ENCODE measurements around the gene CLDN3. TPM values are rescaled to one million over a fixed set of nuclear protein-coding genes. Genes with fewer than 3 reads are reported as not detected.
"Not testable (repeated sequence)": the region's sequence is repeated elsewhere in the genome, so short reads cannot be mapped to it uniquely, and the experiment has no call there.

CLDN3 gene
- total and polyA plus RNA-seq, 2 experiments from 2014 or later, result not detected

DNA sequence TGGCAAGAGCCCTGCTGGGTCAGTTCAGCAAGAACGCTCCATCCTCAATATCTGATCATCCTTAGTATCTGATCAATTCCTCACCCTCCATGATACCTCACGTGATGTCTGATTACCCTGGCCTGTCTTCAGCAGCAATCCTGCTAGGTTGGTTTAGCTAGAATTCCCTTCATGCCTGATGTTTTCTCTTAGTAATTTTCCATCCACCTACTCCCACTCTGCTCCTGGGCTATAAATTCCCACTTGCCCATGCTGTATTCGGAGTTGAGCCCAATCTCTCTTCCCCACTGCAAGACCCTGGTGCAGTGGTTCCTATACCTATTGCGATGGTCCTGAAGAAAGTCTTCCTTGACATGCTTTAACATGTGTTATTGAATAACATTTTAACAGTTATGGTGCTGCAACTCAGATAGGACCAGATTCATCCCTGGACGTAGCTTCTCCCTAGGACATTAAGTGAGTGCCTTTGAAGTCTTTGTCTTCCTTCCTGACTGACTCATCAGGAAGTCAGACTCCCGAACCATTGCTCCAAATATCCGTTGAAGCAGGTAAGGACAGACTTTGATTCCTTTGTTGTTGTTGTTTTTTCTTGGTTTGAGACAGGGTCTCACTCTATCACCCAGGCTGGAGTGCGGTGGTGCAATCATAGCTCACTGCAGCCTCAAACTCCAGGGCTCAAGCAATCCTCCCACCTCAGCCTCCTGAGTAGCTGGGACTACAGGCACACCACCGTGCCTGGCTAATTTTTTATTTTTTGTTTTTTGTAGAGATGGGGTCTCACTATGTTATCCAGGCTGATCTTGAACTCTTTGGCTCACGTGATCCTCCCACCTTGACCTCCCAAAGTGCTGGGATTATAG lies 29.4 kb upstream of the CLDN3 start:
- H3F3A ChIP-seq (ENCODE audit: insufficient read depth), result no peaks in the 10 kb centered on the region
- no peaks in the 10 kb centered on the region for H3K27me3 ChIP-seq (replicated peaks; ENCODE audit: insufficient read depth)
- in situ Hi-C loops (cut with MboI), result no loop called here
- no peak overlapping the region for H3K4me3 ChIP-seq
- no peaks in the 10 kb centered on the region for H3K79me2 ChIP-seq (ENCODE audit: insufficient read depth)
- H3K9me3 ChIP-seq (ENCODE audit: low read depth), result no peaks in the 10 kb centered on the region
- H3K9ac ChIP-seq, result no peak overlapping the region
- no peak overlapping the region for H3K27ac ChIP-seq
- H3K36me3 ChIP-seq (ENCODE audit: low read depth), result no peaks in the 10 kb centered on the region
- H4K20me1 ChIP-seq (ENCODE audit: insufficient read depth), result no peaks in the 10 kb centered on the region
- TF ChIP-seq EZH2phosphoT487 (IDR thresholded peaks at IDR 0.05; ENCODE audit: insufficient read depth, low read depth) (no peak), EZH2 (IDR thresholded peaks at IDR 0.05; ENCODE audit: insufficient read depth, poor library complexity, severe bottlenecking) (no peak)
- no peak overlapping the region for H2AFZ ChIP-seq
- H3K4me1 ChIP-seq (ENCODE audit: insufficient read depth), result no peaks in the 10 kb centered on the region
- H3K4me2 ChIP-seq (ENCODE audit: unreplicated experiment), result no peak overlapping the region
- WGBS, 2 experiments (ENCODE audit: low coverage in 1 of 2, low lambda C conversion rate in 2 of 2, missing lambda C conversion rate in 2 of 2), result 77 to 79% methylated on average over 10 of the region's 10 CpGs
- no peaks in the 10 kb centered on the region for H3K9me2 ChIP-seq (ENCODE audit: insufficient read depth)
- no peak for DNase-seq

GRCh38 chr7:73797176-73797575 lies 27.1 kb upstream of the CLDN3 start:
- H3K4me2 ChIP-seq (ENCODE audit: unreplicated experiment); H2AFZ ChIP-seq; DNase-seq; in situ Hi-C loops (cut with MboI); H3K9me3 ChIP-seq (ENCODE audit: low read depth); H3K36me3 ChIP-seq (ENCODE audit: low read depth); H3K9me2 ChIP-seq (ENCODE audit: insufficient read depth); H4K20me1 ChIP-seq (ENCODE audit: insufficient read depth); H3K9ac ChIP-seq; H3K4me3 ChIP-seq; H3F3A ChIP-seq (ENCODE audit: insufficient read depth); H3K27me3 ChIP-seq (replicated peaks; ENCODE audit: insufficient read depth); H3K27ac ChIP-seq; H3K4me1 ChIP-seq (ENCODE audit: insufficient read depth); H3K79me2 ChIP-seq (ENCODE audit: insufficient read depth): not testable (repeated sequence)
- 87% methylated on average over 14 of the region's 34 CpGs; no CpG with 5 or more reads in 1 of the 2 experiments for WGBS, 2 experiments (ENCODE audit: low coverage in 1 of 2, low lambda C conversion rate in 2 of 2, missing lambda C conversion rate in 2 of 2)

- H3K9ac ChIP-seq; H3K4me1 ChIP-seq (ENCODE audit: insufficient read depth); H4K20me1 ChIP-seq (ENCODE audit: insufficient read depth); H3K9me3 ChIP-seq (ENCODE audit: low read depth); H3K4me2 ChIP-seq (ENCODE audit: unreplicated experiment); H3K79me2 ChIP-seq (ENCODE audit: insufficient read depth); in situ Hi-C loops (cut with MboI); H3K27me3 ChIP-seq (replicated peaks; ENCODE audit: insufficient read depth); H3K36me3 ChIP-seq (ENCODE audit: low read depth); H3F3A ChIP-seq (ENCODE audit: insufficient read depth); DNase-seq; H3K4me3 ChIP-seq; H2AFZ ChIP-seq; H3K27ac ChIP-seq; H3K9me2 ChIP-seq (ENCODE audit: insufficient read depth): not testable (repeated sequence)
- 65 to 79% methylated on average over 4 of the region's 6 CpGs for WGBS, 2 experiments (ENCODE audit: low coverage in 1 of 2, low lambda C conversion rate in 2 of 2, missing lambda C conversion rate in 2 of 2)
Observed at GRCh38 chr7:73796656-73797055, 26.6 kb upstream of the CLDN3 start.

DNA sequence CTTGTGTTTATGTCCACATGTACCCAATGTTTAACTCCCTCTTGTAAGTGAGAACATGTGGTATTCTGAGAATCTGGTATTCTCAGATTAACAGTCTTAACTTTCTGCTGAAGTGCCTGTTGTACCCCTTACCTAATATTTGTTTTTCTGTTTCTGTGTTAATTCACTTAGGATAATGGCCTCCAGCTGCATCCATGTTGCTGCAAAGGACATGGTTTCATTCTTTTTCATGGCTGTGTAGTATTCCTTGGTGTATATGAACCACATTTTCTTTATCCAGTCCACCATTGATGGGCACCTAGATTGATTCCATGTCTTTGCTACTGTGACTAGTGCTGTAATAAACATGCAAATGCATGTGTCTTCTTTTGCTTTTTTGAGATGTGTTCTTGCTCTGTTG lies 25.1 kb upstream of the CLDN3 start:
- H3K4me2 ChIP-seq (ENCODE audit: unreplicated experiment); H3K9me3 ChIP-seq (ENCODE audit: low read depth); H3K36me3 ChIP-seq (ENCODE audit: low read depth); H3K4me3 ChIP-seq; H3K9ac ChIP-seq; DNase-seq; H3K27me3 ChIP-seq (replicated peaks; ENCODE audit: insufficient read depth); H3K27ac ChIP-seq; H3K4me1 ChIP-seq (ENCODE audit: insufficient read depth); H3K79me2 ChIP-seq (ENCODE audit: insufficient read depth); H2AFZ ChIP-seq; H4K20me1 ChIP-seq (ENCODE audit: insufficient read depth); H3F3A ChIP-seq (ENCODE audit: insufficient read depth); in situ Hi-C loops (cut with MboI); H3K9me2 ChIP-seq (ENCODE audit: insufficient read depth): not testable (repeated sequence)

GRCh38 chr7:73791170-73791690 lies 21.2 kb upstream of the CLDN3 start:
- H3K27ac ChIP-seq; H3K9ac ChIP-seq; H3F3A ChIP-seq (ENCODE audit: insufficient read depth); DNase-seq; H2AFZ ChIP-seq; H3K27me3 ChIP-seq (replicated peaks; ENCODE audit: insufficient read depth); H3K9me3 ChIP-seq (ENCODE audit: low read depth); H3K9me2 ChIP-seq (ENCODE audit: insufficient read depth); H3K4me2 ChIP-seq (ENCODE audit: unreplicated experiment); H3K4me3 ChIP-seq; H4K20me1 ChIP-seq (ENCODE audit: insufficient read depth); H3K79me2 ChIP-seq (ENCODE audit: insufficient read depth); H3K4me1 ChIP-seq (ENCODE audit: insufficient read depth); H3K36me3 ChIP-seq (ENCODE audit: low read depth); in situ Hi-C loops (cut with MboI): not testable (repeated sequence)
- WGBS, 2 experiments (ENCODE audit: low coverage in 1 of 2, low lambda C conversion rate in 2 of 2, missing lambda C conversion rate in 2 of 2), result 69 to 86% methylated on average over 6 to 7 of the region's 7 CpGs
